Effector memory CD4-positive, alpha-beta T cell (primary cell): ENCODE data around the gene CUX1.
"Not testable (repeated sequence)": the region's sequence is repeated elsewhere in the genome, so short reads cannot be mapped to it uniquely, and the experiment has no call there.

Source experiments
- DNase-seq, 3 donors: peaks; one replicate each; pipeline ENCODE4 v3.0.0-alpha.2; 2020
- H3K27ac ChIP-seq: 2 replicates; pipeline ENCODE4 v1.7.0; 2013; ENCODE audit warnings: mild to moderate bottlenecking, low read length, moderate library complexity; ENCODE audit not compliant: insufficient read depth, poor library complexity, severe bottlenecking
- H3K27me3 ChIP-seq: replicated peaks from 2 replicates; pipeline ENCODE4 v1.7.0; 2013; ENCODE audit warnings: mild to moderate bottlenecking, low read length; ENCODE audit not compliant: insufficient read depth, control insufficient read depth, poor library complexity, severe bottlenecking
- H3K36me3 ChIP-seq: 2 replicates; pipeline ENCODE4 v1.7.0; 2013; ENCODE audit warnings: mild to moderate bottlenecking, low read length, moderate library complexity; ENCODE audit not compliant: control insufficient read depth, insufficient read depth
- H3K4me1 ChIP-seq: 2 replicates; pipeline ENCODE4 v1.7.0; 2013; ENCODE audit warnings: low read length, mild to moderate bottlenecking; ENCODE audit not compliant: control insufficient read depth, insufficient read depth, poor library complexity, severe bottlenecking
- H3K4me3 ChIP-seq: 2 replicates; pipeline ENCODE4 v1.7.0; 2013; ENCODE audit warnings: low read length, low read depth, mild to moderate bottlenecking; ENCODE audit not compliant: insufficient read depth, poor library complexity, severe bottlenecking
- H3K9me3 ChIP-seq: 2 replicates; pipeline ENCODE4 v1.7.0; 2013; ENCODE audit warnings: mild to moderate bottlenecking, low read length, moderate library complexity; ENCODE audit not compliant: control insufficient read depth

The CUX1 gene

DNA sequence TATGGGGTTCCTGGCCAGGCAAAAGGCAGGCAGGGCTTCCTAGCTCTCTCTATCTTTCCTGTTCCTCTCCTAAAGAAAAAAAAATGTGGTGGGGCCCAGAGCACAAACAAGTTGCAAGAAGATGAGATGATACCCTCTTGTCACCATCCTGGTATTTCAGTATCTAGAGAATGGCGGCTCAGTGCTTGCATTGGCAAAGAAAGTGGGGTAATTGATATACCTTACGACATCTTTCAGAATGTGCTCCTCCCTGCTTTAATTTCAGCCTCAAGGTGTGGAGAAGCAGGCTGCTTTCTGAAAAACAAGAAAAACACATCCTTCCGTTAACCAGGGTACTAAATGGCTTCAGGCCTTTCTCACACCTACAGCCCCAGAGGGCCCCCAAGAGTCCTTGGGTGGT is 34.5 kb upstream of the CUX1 start:
- no peaks in the 10 kb centered on the region for H3K9me3 ChIP-seq
- H3K36me3 ChIP-seq = no peaks in the 10 kb centered on the region
- H3K4me3 ChIP-seq = no peak overlapping the region
- H3K4me1 ChIP-seq = no peaks in the 10 kb centered on the region
- no peak for DNase-seq
- H3K27me3 ChIP-seq = no peaks in the 10 kb centered on the region
- H3K27ac ChIP-seq = no peak overlapping the region

DNA sequence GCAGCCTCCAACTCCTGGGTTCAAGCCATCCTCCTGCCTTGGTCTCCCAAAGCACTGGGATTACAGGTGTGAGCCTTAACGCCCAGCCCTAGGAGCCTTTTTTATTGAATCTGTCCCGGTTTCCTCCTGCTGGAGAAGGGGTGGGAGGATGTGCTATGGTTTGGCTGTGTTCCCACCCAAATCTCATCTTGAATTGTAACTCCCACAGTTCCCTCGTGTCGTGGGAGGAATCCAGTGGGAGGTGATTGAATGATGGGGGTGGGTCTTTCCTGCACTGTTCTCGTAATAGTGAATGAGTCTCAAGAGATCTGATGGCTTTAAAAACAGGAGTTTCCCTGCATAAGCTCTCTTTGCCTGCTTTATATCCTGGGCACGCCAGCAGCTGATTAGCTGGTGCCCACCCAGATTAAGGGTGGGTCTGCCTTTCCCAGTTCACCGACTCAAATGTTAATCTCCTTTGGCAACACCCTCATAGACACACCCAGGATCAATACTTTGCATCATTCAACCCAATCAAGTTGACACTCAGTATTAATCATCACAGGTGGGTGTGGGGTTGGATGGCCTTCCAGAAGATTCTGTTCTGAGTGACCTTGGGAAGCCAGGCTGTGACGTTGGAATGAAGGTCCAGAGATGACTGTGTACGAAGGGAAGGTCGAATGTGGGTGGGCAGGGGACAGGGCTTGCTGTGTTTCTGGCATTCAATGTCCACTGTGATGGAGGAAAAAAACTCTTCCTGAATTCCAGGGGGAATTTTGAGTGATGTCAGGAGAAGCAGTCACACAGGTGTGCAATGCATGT is 33.8 kb upstream of the CUX1 start:
- no peaks in the 10 kb centered on the region for H3K36me3 ChIP-seq

DNA sequence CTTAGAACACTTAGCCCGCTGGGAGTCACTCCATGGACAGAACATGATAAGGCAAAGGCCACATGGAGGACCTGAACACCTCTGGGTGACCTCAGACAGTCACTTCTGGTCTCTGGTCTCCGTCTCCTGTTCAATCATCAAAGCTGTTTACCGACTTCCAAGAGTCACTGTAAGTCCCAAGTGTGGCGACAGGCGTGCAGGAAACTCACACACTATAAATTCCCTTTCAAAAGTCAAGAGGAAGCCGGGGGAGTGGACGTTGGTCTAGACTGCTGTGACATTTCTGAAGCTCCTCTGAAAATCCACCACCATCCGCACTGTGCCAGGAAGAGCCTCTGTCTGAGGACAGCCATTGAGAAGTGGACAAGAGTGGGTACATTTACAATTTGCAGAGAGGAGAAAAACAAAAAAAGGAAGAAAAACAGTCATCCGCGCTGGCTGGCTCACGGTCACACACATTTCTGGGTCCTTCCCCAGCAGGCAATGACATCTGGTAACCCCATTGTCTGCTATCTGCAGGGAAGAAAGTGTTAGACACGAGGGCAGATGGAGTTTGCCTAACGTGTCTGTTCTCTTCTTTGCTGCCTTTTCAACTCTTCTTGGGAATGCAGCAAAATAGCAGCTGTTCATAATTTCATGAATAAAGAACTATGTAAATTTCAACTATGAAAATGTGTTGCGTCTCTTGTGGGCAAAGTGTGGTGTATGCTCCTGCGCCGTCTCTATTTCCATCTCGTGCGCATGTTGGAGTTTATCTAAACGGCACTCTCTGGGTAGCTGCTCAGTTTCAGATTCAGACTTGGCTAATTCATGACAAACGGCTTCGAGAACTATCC is 32.9 kb upstream of the CUX1 start:
- Histone ChIP-seq H3K27me3 (no peaks in the 10 kb centered on the region), H3K4me3 (no peak overlapping the region), H3K27ac (no peak overlapping the region), H3K36me3 (no peaks in the 10 kb centered on the region), H3K9me3 (no peaks in the 10 kb centered on the region), H3K4me1 (no peaks in the 10 kb centered on the region)
- no peak for DNase-seq

More for the DNA sequence above, 33.8 kb upstream of the CUX1 start:
- Histone ChIP-seq H3K4me1 (no peaks in the 10 kb centered on the region), H3K9me3 (no peaks in the 10 kb centered on the region), H3K27me3 (no peaks in the 10 kb centered on the region), H3K27ac (no peak overlapping the region), H3K4me3 (no peak overlapping the region)
- no peak for DNase-seq

DNA sequence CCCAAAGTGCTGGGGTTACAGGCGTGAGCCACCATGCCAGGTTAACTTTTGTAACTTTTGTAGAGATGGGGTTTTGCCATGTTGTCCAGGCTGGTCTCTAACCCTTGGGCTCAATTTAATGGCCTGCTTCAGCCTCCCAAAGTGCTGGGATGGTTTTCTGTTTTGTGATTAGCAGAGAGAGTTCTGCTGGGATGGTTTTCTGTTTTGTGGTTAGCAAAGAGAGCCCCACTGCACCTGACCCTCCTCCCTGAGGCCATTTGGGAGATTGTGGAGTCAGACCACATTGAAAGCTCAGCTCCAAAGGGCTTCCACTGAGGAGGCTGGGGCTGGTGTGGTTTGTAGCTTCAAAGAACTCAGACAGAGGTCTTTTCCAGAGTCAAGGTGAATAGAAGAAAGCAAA is 29.6 kb upstream of the CUX1 start:
- Histone ChIP-seq H3K27ac (no peak overlapping the region), H3K4me1 (no peaks in the 10 kb centered on the region), H3K36me3 (no peaks in the 10 kb centered on the region), H3K9me3 (no peaks in the 10 kb centered on the region), H3K4me3 (no peak overlapping the region), H3K27me3 (no peaks in the 10 kb centered on the region)
- no peak for DNase-seq

DNA sequence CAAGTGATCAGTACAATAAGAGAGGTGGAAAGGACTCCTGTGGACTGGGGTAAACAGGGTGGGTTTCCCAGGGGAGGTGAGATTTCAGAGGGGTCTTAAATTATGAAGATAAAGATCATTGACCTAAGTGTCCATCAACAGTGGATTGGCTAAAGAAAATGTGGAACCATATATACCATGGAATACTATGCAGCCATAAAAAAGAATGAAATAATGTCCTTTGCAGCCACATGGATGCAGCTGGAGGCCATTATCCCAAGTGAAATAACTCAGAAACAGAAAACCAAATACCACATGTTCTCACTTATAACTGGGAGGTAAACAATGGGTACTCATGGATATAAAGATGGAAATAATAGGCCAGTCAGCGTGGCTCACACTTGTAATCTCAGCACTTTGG is 28.9 kb upstream of the CUX1 start:
- Histone ChIP-seq H3K27ac (no peak overlapping the region), H3K4me3 (no peak overlapping the region), H3K27me3 (no peaks in the 10 kb centered on the region), H3K9me3 (no peaks in the 10 kb centered on the region), H3K36me3 (no peaks in the 10 kb centered on the region), H3K4me1 (no peaks in the 10 kb centered on the region)
- no peak for DNase-seq

DNA sequence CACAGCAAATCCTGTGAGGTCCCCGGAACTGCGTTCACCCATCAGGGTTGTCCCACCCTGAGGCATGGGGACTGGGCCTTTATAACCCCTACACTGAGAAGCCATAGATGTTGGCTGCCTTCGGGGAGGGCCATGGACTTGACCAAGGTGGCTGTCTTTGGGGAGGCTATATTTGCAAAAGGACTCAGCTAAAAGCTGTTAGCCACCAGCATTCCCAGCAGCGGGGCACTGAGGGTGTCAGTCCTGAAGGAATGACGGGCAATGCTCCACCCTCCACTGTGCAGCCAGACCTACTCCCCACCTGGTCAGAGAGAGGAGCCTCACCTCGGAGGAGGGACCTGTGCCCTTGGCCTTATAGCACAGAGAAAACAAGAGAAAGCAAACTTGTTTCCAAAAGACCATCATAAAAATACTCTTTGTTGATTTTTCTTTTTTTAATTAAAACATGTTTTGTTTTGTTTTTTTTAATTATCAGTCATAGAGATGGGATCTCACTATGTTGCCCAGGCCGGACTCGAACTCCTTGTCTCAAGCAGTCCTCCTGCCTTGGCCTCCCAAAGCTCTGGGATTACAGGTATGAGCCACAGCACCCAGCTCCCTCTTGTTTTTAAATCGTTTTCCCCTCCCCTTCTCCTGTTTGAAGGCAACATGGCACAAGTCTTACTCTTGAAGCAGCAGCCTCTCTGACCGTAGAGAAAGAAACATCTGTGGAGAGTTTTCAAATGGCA is 26.7 kb upstream of the CUX1 start:
- no peak overlapping the region for H3K4me3 ChIP-seq
- H3K9me3 ChIP-seq = no peaks in the 10 kb centered on the region
- no peak overlapping the region for H3K27ac ChIP-seq
- DNase-seq = no peak
- H3K4me1 ChIP-seq = no peaks in the 10 kb centered on the region
- H3K27me3 ChIP-seq = no peaks in the 10 kb centered on the region
- no peaks in the 10 kb centered on the region for H3K36me3 ChIP-seq

DNA sequence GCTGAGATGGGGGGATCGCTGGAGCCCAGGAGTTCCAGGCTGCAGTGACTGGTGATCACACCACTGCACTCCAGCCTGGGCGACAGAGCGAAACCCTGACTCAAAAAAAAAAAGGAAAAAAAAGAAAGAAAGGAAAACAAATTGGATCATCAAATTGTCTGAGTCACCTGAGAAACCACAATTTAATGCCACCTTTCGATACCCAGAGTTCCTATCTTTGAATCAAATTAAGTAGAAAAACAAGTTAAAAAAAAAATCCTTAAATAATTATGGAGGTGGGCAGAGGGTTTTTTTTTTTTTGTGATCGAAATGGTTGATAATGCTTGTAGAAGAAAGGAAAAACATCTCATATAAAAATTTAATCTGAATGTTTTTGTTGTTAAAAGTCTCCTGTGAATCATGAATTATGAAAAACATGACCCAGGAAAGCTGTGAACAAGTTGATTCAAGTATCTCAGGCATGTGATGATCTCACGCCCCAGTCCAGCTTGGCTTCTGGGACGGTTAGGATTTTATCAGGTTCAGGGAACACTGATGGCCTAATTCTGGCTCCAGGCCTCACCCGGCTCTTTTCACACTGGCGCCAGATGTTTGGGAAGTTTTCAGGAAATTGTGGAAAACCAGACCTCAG is 25.3 kb upstream of the CUX1 start:
- no peak for DNase-seq
- Histone ChIP-seq H3K36me3 (no peaks in the 10 kb centered on the region), H3K27me3 (no peaks in the 10 kb centered on the region), H3K27ac (no peak overlapping the region), H3K4me1 (no peaks in the 10 kb centered on the region), H3K4me3 (no peak overlapping the region), H3K9me3 (no peaks in the 10 kb centered on the region)

DNA sequence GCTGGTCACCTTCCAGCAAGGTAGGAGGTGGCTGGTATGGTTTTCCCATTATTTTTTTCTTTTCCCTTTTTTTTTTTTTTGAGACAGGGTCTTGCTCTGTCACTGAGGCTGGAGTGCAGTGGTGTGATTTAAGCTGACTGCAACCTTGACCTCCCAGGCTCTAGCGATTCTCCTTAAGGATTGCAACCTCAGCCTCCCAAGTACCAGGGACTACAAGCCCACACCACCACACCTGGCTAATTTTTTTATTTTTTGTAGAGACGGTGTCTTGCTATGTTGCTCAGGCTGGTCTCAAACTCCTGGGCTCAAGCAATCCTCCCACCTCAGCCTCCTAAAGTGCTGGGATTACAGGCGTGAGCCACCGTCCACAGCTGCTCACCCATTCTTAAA is 24.7 kb upstream of the CUX1 start:
- H3K9me3 ChIP-seq, H3K27me3 ChIP-seq, H3K27ac ChIP-seq, DNase-seq, H3K4me1 ChIP-seq, H3K4me3 ChIP-seq, H3K36me3 ChIP-seq: not testable (repeated sequence)

DNA sequence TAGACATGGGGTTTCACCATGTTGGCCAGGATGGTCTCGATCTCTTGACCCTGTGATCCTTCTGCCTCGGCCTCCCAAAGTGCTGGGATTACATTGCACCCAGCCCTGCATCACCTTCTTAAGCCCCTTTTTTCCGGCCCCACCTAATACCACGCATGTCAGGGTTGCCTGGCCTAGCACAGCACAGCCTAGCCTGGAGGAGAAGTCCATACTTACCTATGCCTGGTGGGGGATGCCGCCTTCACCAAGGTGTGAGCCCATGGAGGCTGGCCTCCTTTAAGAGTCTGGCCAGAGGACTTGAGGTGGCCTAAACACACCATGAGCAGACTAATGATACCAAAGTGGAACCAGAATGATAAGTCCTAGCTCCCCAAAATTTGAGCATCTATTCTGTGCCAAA is 22.0 kb upstream of the CUX1 start:
- Histone ChIP-seq H3K27me3 (no peaks in the 10 kb centered on the region), H3K4me3 (no peak overlapping the region), H3K9me3 (no peaks in the 10 kb centered on the region), H3K36me3 (no peaks in the 10 kb centered on the region), H3K27ac (no peak overlapping the region), H3K4me1 (no peaks in the 10 kb centered on the region)
- DNase-seq = no peak
